PFSK-1 (cell line): ENCODE results near the gene CLCN7.

Experiments used
- FOXP2 ChIP-seq: optimal IDR thresholded peaks from 2 replicates; pipeline ENCODE3; 2011; ENCODE audit warnings: borderline replicate concordance, control low read depth, inconsistent platforms; ENCODE audit not compliant: insufficient read depth; ENCODE audit errors: extremely low read length, extremely low read depth
- POLR2AphosphoS5 ChIP-seq: IDR thresholded peaks from 2 replicates; pipeline ENCODE4 v1.6.1; 2012; ENCODE audit warnings: low read depth, mild to moderate bottlenecking, control low read depth, low read length, moderate library complexity
- REST ChIP-seq, 2 experiments: IDR thresholded peaks; 2 replicates each; pipeline versions ENCODE4 v1.6.1 to v1.8.0; 2011 to 2012; ENCODE audit warnings: low read depth in 2 of 2, low read length in 2 of 2, control low read depth in 1 of 2, inconsistent platforms in 1 of 2, mild to moderate bottlenecking in 1 of 2, moderate library complexity in 1 of 2; ENCODE audit not compliant: insufficient read depth in 1 of 2
- SIN3A ChIP-seq: IDR thresholded peaks from 2 replicates; pipeline ENCODE4 v1.6.1; 2012; ENCODE audit warnings: mild to moderate bottlenecking, low read length, moderate library complexity, borderline replicate concordance; ENCODE audit not compliant: insufficient read depth
- TAF1 ChIP-seq: IDR thresholded peaks from 2 replicates; pipeline ENCODE4 v1.6.1; 2012; ENCODE audit warnings: low read length, control low read depth, borderline replicate concordance; ENCODE audit not compliant: insufficient read depth

CLCN7 gene

GRCh38 chr16:1475552-1476114 is 805 bp upstream of the CLCN7 start:
- TF ChIP-seq TAF1 (no peak), FOXP2 (no peak), SIN3A (no peak), POLR2AphosphoS5 (no peak), REST (IDR thresholded peaks at IDR 0.05; ENCODE audit: insufficient read depth in 1 of 2, low read depth in 2 of 2, low read length in 2 of 2) (no peak)

DNA sequence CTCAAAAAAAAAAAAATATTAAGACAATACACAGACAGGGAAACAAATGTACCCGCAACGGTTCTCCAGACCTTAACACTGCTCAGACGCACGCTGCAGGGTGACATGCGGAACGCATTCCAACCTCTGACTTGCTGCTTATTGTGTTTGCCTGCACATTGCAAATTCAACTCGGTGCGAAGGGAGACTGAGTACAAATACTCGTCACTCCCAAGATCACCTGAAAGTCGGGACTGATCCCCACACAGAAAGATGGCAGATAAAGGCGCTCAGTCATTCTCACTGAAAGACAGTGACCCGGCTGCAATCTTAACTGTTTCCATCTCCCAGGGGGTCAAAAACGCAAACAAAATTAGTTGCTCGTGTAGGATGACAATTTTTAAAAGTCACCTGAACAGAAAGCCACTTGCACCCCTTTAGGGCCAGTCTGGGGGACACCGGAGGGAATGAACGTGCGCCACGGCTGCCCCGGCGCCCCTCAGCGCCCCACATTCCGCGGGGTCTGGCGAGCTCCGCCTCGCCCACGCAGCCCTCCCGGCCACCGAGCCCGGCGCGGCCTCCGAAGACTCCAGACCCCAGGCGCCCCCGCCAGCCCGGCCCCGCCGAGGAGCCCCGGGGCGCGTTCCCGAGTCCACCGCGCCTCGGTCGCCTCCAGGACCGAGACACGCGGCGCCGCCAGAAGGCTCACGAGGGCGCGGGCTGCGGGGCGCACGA is 589 bp downstream of the CLCN7 start:
- no peak for TF ChIP-seq POLR2AphosphoS5
- no peak for TF ChIP-seq FOXP2
- no peak for TF ChIP-seq SIN3A
- no peak for TF ChIP-seq TAF1
- TF ChIP-seq REST (IDR thresholded peaks at IDR 0.05; ENCODE audit: insufficient read depth in 1 of 2, low read depth in 2 of 2, low read length in 2 of 2) = no peak

- no peak for TF ChIP-seq POLR2AphosphoS5
- TF ChIP-seq REST (IDR thresholded peaks at IDR 0.05; ENCODE audit: insufficient read depth in 1 of 2, low read depth in 2 of 2, low read length in 2 of 2) = no peak
- TF ChIP-seq FOXP2 = no peak
- TF ChIP-seq TAF1 = no peak
- no peak for TF ChIP-seq SIN3A
These were observed 1.9 kb downstream of the CLCN7 start for GRCh38 chr16:1472974-1473373.

DNA sequence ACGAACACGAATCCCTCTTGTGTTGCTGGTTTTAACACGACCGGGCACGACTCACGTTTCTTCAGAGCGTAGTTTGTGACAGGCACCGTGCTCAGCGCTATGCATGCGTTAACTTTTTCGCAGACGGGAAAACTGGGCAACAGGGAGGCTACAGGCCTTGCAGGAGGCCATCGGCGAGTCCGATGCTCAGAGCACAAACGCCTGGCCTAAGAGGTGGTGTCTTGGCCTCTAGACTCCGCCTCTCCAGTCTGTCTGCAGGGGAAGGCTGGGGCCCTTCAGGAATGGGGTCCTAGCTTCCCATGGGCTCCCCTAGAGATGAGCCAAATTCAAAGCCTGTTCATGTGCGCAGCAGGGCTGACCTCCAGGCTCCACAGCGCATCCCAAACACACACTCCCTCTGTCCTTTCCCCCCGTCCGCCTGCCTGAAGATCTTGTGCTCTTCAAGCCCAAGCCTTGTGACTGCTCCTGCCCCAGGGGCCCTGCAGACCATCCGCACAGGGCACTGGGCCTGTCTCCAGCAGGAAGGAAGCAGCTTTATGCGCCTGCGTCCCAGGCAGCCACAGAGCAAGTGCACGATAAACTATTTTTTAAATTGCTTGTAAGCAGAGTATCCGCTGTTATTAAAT is 3.1 kb downstream of the CLCN7 start:
- no peak for TF ChIP-seq POLR2AphosphoS5
- TF ChIP-seq TAF1 = no peak
- no peak for TF ChIP-seq FOXP2
- TF ChIP-seq REST (IDR thresholded peaks at IDR 0.05; ENCODE audit: insufficient read depth in 1 of 2, low read depth in 2 of 2, low read length in 2 of 2) = no peak
- TF ChIP-seq SIN3A = no peak
